Measurements from ENCODE around the gene SEC61A2.
"Not testable (repeated sequence)": the region's sequence is repeated elsewhere in the genome, so short reads cannot be mapped to it uniquely, and the experiment has no call there.

SEC61A2 gene

GRCh38 chr10:12160664-12161063 lies 31.2 kb downstream of the SEC61A2 start:
- DNase-seq (ENCODE audit: low read depth): no peak

- DNase-seq (ENCODE audit: low read depth): no peak
These were observed 33.5 kb downstream of the SEC61A2 start for GRCh38 chr10:12162927-12163326.

- no peak for DNase-seq (ENCODE audit: low read depth)
These were observed 34.6 kb downstream of the SEC61A2 start for GRCh38 chr10:12164085-12164484.

- no peak for DNase-seq (ENCODE audit: low read depth)
These were observed 35.6 kb downstream of the SEC61A2 start for GRCh38 chr10:12165036-12165435.

- no peak for DNase-seq (ENCODE audit: low read depth)
These were observed 36.7 kb downstream of the SEC61A2 start for GRCh38 chr10:12165999-12166775.

GRCh38 chr10:12171512-12171911 lies 42.0 kb downstream of the SEC61A2 start:
- DNase-seq (ENCODE audit: low read depth): not testable (repeated sequence)

- no peak for DNase-seq (ENCODE audit: low read depth)
These were observed 48.2 kb downstream of the SEC61A2 start for GRCh38 chr10:12177642-12178041.

GRCh38 chr10:12179606-12180170 lies 50.2 kb downstream of the SEC61A2 start:
- DNase-seq (ENCODE audit: low read depth): no peak

- no peak for DNase-seq (ENCODE audit: low read depth)
These were observed 50.9 kb downstream of the SEC61A2 start for GRCh38 chr10:12180221-12180974.

GRCh38 chr10:12181065-12181775 lies 51.7 kb downstream of the SEC61A2 start:
- no peak for DNase-seq (ENCODE audit: low read depth)

- DNase-seq (ENCODE audit: low read depth): no peak
These were observed 54.7 kb downstream of the SEC61A2 start for GRCh38 chr10:12184165-12184564.

GRCh38 chr10:12186323-12186722 lies 56.8 kb downstream of the SEC61A2 start:
- no peak for DNase-seq (ENCODE audit: low read depth)

GRCh38 chr10:12187321-12187905 lies 57.9 kb downstream of the SEC61A2 start:
- no peak for DNase-seq (ENCODE audit: low read depth)

- DNase-seq (ENCODE audit: low read depth): no peak
These were observed 59.2 kb downstream of the SEC61A2 start for GRCh38 chr10:12188656-12189055.

- DNase-seq (ENCODE audit: low read depth): no peak
These were observed 59.9 kb downstream of the SEC61A2 start for GRCh38 chr10:12189426-12189825.

- DNase-seq (ENCODE audit: low read depth): no peak
These were observed 62.2 kb downstream of the SEC61A2 start for GRCh38 chr10:12191715-12192114.

- DNase-seq (ENCODE audit: low read depth): no peak
These were observed 63.7 kb downstream of the SEC61A2 start for GRCh38 chr10:12193193-12193592.

GRCh38 chr10:12194752-12195271 lies 65.3 kb downstream of the SEC61A2 start:
- no peak for DNase-seq (ENCODE audit: low read depth)

- no peak for DNase-seq (ENCODE audit: low read depth)
These were observed 65.8 kb downstream of the SEC61A2 start for GRCh38 chr10:12195281-12195602.

GRCh38 chr10:12195603-12196506 lies 66.4 kb downstream of the SEC61A2 start, which contains the start of the genes CDC123 and NUDT5:
Gene CDC123, plus strand, starts transcription at chr10:12196188. Its CDS starts 58 bp downstream, at chr10:12196246.
Gene NUDT5, minus strand, starts transcription at chr10:12195891. Its CDS starts 9,600 bp downstream, at chr10:12186291.
- DNase-seq (ENCODE audit: low read depth): peak; percentile 72
